Mammary epithelial cell (primary cell): Measurements from ENCODE around the gene FHL3.

ENCODE experiments used
- EZH2 ChIP-seq: IDR thresholded peaks from 2 replicates; pipeline ENCODE4 v1.6.1; 2012; ENCODE audit warnings: low read length, inconsistent platforms, borderline replicate concordance
- TF ChIP-seq, protein P1 (sequence below), 2 donors: IDR thresholded peaks in 1 of 2; conservative IDR thresholded peaks in 1 of 2; 2 replicates each; pipeline ENCODE4 v1.5.1; 2011 to 2012; ENCODE audit warnings: inconsistent platforms in 2 of 2, low read length in 2 of 2, mild to moderate bottlenecking in 2 of 2, control low read depth in 1 of 2, low read depth in 1 of 2; ENCODE audit not compliant: insufficient read depth in 1 of 2; ENCODE audit errors: extremely low read depth in 1 of 2

- TF ChIP-seq, protein P1, sequence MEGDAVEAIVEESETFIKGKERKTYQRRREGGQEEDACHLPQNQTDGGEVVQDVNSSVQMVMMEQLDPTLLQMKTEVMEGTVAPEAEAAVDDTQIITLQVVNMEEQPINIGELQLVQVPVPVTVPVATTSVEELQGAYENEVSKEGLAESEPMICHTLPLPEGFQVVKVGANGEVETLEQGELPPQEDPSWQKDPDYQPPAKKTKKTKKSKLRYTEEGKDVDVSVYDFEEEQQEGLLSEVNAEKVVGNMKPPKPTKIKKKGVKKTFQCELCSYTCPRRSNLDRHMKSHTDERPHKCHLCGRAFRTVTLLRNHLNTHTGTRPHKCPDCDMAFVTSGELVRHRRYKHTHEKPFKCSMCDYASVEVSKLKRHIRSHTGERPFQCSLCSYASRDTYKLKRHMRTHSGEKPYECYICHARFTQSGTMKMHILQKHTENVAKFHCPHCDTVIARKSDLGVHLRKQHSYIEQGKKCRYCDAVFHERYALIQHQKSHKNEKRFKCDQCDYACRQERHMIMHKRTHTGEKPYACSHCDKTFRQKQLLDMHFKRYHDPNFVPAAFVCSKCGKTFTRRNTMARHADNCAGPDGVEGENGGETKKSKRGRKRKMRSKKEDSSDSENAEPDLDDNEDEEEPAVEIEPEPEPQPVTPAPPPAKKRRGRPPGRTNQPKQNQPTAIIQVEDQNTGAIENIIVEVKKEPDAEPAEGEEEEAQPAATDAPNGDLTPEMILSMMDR (conservative IDR thresholded peaks at IDR 0.05 in 1 of 2, IDR thresholded peaks at IDR 0.05 in 1 of 2; ENCODE audit: extremely low read depth in 1 of 2, insufficient read depth in 1 of 2, low read depth in 1 of 2, low read length in 2 of 2) = no peak
- TF ChIP-seq EZH2 = no peak
Observed at GRCh38 chr1:38027201-38028104, 22.1 kb upstream of the FHL3 start.
